ENCODE data around the gene HSD17B14.
A peak's percentile ranks its signal among the peaks of the same experiment; 100 is the strongest.
"Not testable (repeated sequence)": the region's sequence is repeated elsewhere in the genome, so short reads cannot be mapped to it uniquely, and the experiment has no call there.

HSD17B14 gene

DNA sequence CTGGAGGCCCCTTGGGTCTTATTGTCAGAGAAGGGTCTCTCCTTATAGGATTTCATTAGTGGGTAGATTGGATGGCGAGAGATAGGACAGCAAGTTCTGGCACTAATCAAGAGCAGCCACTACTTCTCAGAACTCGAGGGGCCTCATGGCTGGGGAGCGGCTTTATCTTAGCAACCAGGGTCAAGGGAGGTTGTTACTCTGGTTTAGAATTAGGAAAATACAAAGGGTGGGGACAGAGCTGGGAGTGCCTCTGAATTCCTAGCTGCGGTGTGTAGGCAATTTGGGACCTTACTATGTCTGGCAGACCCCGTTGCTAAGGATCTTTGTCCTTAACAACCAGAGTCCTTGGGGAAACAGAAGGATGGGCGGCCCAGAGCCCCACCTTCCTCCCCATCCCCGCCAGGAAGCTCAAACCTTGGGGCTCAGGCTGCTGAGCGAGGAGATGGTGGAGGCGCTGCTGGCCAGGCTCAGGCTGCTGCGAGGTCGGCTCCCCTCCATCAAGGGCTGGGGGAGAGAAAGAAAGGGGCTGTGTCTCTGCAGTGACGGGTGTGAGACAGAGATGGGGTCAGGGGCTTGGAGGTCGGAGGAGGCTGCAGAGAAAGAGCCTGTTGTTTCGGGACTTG, 30.9 kb upstream of the HSD17B14 start:
- no peak for DNase-seq (ENCODE audit: low spot score)

DNA sequence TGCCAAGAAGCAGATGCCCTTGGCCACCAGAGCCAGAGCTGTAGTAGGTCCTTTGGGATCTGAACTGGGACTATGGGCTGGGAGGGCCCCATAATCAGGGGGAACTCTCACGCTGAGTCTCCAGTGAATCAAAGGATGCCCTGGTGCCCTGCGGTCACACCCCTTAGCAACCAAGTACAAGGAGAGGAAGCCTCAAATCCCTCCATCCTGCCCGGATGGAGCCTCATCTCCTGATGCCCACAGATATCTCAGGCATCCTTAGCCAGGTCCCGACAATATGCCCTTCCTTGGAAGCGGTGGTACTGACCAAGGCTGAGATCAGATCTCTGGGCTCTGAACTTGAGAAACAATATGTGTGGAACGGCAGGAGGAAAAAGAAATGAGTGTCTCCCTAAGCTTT, 30.4 kb upstream of the HSD17B14 start:
- DNase-seq (ENCODE audit: low spot score) = no peak

DNA sequence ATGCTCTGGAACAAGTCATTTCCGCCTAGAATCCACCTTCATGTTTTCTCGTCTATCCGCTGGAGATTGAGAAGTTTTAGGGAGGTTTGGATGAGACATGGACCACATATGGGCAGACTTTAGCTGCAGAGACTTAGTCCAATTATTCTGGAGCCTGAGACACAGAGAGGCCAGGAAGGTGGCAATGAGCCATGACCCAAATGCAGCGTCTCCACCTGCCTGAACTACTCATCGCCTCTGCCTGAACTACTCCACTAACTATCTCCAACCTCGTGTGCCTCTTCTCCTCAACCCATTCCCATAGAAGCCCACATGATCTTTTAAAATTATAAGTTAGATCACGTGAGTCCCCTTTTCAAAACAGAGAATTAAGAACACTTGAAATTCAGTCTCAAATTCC, 26.5 kb upstream of the HSD17B14 start:
- no peak for DNase-seq (ENCODE audit: low spot score)

DNA sequence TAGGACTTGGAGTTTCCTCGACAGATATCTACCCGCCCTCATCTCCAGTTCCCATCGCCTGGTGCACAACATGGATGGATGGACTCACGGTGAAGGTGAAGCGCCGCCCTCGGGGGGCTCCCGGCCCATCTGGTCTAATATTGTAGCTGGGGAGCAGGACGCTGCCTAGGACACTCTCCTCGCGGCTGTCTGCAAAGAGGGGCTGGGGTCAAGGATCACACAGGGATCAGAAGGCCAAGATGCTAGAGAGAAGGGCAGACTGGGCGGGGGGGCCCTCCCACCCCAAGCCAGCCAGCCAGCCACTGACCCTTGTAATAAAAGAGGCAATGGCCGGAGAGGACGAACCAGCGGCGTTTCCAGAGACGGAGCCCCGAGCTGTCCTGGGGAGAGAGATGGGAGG, 25.0 kb upstream of the HSD17B14 start:
- no peak for DNase-seq (ENCODE audit: low spot score)

DNA sequence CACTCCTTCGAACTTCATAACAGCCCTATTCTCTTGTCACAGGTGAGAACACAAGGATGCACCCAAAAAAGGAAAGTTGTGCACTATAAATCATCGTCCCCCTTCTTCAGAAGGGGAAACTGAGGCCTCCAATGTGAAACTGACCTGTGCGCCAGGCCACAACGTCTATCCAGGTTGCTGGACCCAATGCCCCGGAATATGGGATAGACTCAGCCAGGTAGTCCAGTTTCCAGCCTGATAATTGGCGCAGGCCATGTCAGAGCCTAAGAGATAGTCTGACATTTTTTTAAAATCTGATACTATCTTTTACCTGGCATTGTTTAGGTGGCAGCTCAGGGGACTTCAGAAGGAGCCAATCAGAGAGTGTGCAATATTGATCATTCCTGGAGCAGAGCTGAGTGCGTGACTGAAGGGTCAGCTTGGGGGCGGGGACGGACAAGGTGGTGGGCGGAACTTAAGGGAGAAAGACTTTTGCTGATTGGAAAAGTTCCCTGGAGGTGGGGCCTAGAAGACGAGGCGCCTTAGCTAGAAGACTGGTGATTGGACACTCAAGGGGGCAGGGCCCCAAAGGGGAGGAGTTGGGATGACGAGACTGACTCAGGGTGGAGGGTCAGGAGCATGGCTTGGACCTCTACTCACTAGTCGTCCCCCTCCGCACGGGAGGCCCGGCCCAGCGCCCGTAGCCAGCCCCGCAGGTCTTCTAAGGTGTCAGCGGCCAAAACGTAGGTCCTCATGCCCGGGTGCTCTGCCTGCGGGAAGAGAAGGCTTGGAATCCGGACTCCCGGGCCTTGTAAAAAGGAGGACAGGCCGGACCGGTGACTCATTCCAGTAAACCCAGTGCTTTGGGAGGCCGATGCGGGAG, 23.7 kb upstream of the HSD17B14 start:
- DNase-seq (ENCODE audit: low spot score) = no peak

DNA sequence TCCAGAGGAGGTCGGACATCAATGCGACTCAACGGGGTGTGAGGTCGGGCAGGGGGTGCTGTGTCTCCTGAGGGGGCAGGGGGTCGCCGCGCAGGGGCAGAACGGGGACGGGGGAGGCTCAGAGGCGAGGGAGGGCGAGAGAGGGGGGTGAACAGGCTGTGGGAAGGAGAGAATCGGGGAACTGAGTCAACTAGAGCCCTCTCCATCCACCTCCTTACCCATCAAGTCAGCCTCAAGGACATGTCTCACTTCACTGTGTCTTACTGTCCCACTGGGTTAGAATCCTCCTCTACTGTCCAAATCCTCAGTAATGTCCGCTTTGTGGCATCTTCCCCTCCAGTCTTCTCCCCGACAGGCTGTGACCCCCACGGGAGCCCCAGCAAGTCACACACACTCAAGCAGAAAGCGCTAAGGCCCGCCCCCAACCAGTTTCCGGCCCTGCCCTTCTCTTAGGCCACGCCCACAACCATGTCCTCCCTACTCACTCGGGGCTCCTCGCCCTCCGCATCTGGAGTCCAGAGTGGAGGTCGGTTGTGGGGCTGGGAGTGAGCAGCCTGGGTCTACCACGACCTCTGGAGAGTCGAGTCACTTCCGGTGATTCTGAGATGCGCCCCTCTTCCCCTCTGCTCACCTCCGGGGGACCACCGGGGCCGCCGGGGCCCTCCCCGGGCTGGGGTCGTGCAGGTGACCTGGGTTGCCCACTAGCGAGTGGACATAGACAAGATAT, 22.9 kb upstream of the HSD17B14 start:
- DNase-seq (ENCODE audit: low spot score) = no peak

DNA sequence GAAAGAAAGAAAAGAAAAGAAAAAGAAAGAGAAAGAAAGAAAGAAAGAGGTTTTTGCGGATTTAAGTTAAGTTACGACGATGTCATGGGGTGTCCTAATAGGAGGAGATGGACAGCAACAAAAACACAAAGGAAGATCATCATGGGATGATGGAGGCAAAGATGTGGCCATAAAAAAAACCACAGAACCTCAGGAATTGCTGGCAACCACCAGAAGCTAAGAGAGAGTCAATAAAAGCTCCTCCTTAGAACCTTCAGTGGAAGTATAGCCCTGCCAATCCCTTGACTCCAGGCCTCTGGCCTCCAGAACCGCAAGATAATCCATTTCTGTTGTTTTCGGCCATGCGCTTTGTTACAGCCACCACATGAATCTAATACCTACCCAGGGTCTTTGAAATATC, 20.6 kb upstream of the HSD17B14 start:
- DNase-seq (ENCODE audit: low spot score) = no peak

DNA sequence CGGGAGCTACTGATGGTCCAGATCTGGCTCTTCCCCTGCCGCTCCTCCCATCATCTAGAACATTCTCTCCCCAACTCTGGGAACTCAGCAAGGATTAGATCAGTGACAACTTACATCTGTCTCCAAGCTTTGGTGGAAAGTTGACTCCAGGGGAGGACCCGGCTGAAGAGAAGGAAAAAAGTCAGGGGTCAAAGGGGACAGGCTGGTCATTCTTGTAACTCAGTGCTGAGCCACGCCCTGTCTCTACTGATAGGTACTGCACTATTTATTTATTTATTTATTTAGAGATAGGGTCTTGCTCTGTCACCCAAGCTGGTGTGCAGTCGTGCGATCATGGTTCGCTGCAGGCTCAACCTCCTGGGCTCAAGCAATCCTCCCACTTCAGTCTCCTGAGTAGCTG, 17.8 kb upstream of the HSD17B14 start:
- DNase-seq (ENCODE audit: low spot score) = no peak

DNA sequence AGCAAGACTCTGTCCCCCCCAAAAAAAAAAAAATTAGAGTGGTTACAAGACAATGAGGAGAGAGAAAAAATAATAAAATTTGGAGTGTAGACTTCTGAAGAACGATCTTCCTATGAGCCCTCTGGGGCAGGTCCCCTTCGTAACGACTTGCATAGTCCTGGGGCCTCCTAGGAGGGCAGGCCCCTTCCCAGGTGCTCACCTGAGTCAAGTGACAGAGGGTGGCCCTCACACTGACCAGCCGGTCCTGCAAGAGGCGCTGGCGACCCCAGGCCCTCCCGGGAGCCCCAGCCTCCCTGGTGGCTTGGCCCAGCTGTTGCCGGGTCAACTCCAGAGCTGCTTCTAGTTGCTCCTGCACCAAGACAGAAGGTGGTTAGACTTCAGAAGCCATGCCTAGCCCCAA, 17.2 kb upstream of the HSD17B14 start:
- DNase-seq (ENCODE audit: low spot score) = no peak

DNA sequence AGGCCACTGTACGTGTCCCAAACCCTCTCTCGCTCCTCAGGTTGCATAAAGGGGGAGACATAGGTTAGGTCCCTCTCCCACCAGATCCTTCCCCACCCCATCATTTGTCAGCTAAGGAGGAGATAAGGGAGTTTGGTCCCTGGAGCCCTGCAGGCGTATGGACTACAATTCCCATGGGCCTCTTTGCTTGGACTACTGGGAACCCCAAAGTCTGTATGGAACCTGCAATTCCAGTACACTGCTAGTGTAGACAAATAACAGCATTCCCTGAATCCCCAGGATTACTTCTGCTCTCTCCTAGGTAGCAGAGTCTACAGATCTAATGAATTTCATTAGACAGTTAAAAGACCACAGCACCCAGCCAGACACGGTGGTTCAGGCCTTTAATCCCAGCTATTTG, 16.0 kb upstream of the HSD17B14 start:
- DNase-seq (ENCODE audit: low spot score) = no peak

DNA sequence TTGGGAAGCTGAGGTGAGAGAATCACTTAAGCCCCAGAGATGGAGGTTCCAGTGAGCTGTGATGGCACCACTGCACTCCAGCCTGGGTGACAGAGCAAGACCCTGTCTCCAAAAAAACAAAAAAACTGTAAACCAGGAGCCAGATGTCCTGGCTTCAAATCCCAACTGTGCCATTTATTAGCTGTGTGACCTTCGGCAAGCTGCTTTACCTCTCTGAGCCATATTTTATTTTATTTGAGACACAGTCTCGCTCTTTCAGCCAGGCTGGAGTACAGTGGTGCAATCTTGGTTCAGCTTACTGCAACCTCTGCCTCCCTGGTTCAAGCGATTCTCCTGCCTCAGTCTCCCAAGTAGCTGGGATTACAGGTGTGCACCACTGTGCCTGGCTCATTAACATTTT, 10.4 kb upstream of the HSD17B14 start:
- not testable (repeated sequence) for DNase-seq (ENCODE audit: low spot score)

DNA sequence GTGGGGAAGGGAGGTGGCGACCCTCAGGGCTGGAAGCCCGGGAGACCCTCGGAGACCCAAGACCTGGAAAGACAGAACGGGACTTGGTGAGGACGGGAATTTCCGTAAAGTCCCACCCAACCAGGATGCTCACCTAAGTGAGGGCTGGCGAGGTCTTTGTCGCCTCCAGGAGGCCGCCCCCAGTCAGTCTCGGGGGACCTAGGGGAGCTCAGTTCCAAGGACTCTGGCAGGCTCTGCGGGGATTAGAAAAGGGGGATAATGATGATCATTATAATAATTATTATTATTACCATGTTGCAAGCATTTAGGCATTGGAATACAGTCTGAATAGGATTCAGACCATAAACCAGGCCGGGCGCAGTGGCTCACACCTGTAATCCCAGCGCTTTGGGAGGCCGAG, 9.1 kb upstream of the HSD17B14 start:
- no peak for DNase-seq (ENCODE audit: low spot score)

DNA sequence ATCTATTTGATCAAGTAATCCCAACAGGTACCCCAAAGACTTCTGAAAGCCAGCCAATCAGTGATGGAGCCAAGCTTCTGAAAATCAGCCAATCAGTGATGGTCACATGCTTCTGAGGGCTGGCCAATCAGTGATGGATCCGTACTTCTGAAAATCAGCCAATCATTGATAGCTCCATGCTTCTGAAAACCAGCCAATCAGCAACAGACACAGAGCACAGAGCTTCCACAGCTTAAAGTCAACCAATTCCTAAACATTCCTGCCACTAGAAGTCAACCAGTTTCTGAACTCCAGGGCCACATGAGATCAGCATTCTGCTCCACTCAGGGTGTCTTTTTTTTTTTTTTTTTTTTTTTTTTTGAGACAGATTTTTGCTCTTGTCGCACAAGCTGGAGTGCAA, 8.2 kb upstream of the HSD17B14 start:
- no peak for DNase-seq (ENCODE audit: low spot score)

DNA sequence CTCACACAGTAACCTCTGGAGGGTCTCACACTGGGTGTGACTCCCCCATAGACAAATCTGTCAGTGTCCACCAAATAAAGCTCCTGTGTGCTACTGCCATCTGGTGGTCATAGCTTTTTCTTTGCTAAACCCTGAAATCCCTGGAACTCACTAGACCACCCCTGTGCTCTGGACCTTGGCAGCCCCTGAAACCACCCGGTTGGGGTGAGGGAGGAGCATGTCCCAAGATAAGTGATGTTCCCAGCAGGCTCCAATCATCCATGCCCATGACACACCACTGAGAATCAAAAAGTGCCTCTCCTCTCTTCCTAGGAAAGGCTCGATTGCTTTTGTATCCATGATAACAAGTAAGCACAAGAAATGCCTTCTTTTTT, 6.5 kb upstream of the HSD17B14 start:
- DNase-seq (ENCODE audit: low spot score) = peak; percentile 77

DNA sequence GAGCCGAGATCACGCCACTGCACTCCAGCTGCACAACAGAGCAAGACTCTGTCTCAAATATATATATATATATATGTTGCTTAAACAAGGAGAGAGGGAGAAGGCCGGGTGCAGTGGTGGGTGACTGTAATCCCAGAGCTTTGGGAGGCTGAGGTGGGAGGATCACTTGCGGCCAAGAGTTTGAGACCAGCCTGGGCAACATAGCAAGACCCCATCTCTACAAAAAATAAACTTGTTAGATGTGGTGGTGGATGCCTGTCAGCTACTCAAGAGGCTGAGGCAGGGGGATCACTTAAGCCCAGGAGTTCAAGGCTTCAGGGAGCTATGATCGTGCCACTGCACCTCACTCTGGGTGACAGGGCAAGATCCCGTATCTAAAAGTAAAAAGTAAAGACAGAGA, 5.3 kb upstream of the HSD17B14 start:
- DNase-seq (ENCODE audit: low spot score) = no peak

DNA sequence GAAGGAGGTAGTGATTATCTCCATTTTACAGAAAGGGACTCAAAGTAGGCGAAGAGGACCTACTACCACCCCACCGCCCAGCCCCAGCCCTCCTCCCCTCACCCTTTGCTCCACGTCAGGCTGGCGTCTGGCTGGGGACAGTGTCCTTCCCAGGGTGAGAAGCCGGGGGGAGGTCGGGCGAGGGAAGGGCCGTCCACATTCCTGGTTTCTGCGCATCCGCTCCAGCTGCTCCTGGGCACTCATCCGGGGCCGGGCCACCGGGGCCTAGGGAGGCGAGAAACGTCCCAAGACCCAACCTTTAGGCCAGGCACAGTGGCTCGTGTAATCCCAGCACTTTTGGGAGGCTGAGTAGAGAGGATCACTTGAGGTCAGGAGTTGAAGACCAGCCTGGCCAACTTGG, 4.8 kb upstream of the HSD17B14 start:
- DNase-seq (ENCODE audit: low spot score) = no peak

DNA sequence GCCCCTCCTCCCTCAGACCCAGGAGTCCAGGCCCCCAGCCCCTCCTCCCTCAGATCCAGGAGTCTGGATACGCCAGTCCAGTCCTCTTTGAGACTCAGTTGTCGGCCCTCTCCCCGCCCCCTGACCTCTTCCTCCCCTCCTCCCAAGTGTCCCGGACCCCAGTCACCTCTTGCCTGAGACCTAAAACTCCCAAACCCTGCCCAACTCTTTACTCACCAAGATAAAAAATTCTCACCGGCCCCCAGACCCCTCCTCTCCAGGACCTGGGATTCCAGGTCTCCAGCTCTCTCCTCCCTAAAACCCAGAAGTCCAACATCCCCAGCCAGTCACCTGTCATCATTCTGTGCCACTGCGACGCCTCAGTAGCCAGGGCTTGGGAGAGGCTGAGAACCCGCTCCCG, 1.4 kb upstream of the HSD17B14 start:
- DNase-seq (ENCODE audit: low spot score) = peak; percentile 70

DNA sequence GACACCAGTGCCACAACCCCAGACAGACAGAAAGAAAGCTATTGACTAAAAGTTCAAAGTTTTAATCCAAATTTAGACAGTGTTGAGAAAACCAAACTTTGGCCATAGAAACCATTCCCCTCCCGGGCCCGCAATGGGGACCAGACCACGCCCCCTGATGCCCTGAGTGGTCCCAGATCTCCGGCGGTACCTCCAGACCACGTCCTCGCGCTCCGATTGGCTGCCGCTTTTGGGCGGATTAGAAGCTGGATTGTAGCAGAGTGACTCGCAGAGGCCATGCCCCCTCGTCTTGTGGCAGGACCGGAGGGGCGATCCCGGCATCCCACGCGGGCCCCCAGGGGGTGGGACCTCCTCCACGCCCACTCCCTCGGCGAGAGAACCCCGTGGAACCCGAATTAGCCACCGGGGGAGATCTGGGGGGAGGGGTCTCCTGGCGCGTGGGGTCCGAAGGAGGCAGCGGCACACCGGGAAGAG, 797 bp upstream of the HSD17B14 start:
- peak; percentile 97 for DNase-seq (ENCODE audit: low spot score)

DNA sequence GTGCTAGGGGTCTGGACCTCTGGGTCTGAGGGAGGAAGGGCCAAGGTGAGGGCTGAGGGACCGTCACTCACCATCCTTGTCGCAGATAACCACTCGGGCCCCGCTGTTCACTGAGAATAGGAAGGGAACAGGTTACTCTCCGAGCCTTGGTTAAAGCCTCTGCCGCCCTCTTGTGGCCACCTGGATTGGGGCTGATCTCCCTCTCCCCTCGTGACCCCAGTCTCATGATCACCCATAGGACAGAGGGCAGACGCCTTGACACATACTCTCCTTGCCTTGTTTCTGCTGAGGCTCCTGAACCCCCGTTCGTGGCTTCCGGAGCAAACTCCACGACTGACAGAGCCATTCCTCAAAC, 580 bp downstream of the HSD17B14 start:
- peak; percentile 92 for DNase-seq (ENCODE audit: low spot score)

DNA sequence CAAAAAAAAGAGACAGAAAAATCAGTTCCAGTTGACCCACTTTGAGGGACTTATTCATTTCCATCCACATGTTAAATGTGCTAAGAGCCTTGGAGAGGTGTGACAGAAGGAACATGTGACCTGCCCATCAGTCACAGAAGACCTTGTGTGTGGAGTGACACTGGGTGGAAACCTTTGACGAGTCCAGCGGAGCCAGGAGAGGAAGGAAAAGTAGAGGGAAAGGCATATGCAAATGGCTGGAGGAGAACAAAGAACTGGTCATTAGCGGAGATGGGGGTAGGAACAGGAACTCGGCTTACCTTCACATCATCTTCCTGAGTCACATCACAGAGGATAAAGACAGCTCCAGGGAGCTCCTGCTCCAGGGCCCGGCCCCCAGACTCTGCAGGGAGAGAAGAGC, 2.3 kb downstream of the HSD17B14 start:
- no peak for DNase-seq (ENCODE audit: low spot score)

DNA sequence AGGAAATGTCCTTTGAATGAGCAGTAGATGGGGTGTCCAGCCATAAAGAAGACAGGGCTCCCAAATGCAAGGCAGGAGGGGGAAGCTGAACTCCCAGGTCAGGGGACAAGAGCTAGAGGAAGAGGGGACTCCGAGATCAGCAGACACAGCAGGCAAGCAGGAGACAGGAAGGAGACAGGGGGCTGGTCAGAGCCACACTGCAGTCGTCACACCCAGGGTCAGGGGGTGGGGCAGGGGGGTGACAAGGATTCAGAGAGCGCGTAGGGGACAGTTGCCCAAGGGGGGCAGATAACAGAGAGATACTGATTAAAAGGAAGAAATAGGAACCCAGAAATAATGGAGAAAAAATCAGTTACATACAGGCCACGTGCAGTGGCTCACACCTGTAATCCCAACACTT, 3.2 kb downstream of the HSD17B14 start:
- no peak for DNase-seq (ENCODE audit: low spot score)

DNA sequence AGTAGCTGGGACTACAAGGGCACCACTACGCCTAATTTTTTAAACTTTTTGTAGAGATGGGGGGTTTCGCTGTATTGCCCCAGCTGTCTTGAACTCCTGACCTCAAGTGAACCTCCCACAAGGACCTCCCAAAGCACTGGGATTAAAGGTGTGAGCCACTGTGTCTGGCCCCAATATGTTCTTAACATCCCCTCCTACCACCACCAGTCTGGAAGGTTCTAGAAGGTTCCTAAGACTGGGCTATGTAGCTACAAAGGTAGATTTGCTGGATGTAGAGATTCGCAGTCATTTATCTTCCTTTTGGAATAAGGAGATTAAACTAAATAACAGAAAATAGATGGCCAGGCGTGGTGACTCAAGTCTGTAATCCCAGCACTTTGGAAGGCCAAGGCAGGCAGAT, 5.3 kb downstream of the HSD17B14 start:
- no peak for DNase-seq (ENCODE audit: low spot score)

DNA sequence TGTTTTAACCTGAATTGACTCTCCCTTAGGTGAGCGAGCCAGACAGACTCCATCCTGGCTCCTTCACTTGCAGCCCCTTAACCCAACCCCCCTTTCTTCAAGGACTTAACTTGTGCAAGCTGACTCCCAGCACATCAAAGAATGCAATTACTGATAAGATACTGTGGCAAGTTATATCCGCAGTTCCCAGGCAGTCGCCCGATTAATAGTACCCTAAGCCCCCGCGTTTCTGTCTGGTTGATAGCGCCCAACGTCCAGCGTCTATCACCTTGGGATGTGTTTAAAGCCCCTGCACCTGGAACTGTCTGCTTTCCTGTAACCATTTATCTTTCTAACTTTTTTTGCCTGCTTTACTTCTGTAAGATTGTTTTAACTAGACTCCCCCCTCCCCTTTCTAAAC, 6.2 kb downstream of the HSD17B14 start:
- no peak for DNase-seq (ENCODE audit: low spot score)

Data from ecto neural progenitor cell (in vitro differentiated cells).